Activated naive CD4-positive, alpha-beta T cell treated with anti-CD3 and anti-CD28 coated beads, Interleukin-2, amount 50 U/mL, for 24 hours (primary cell): ENCODE data around the gene GSTT2B.
"Not testable (repeated sequence)": the region's sequence is repeated elsewhere in the genome, so short reads cannot be mapped to it uniquely, and the experiment has no call there.

Source experiments
- H3K27ac Mint-ChIP-seq: one replicate; pipeline ENCODE4 v1.8.0; 2021; ENCODE audit warnings: mild to moderate bottlenecking, mixed read lengths
- H3K27me3 Mint-ChIP-seq: one replicate; pipeline ENCODE4 v1.8.0; 2021; ENCODE audit warnings: mixed read lengths
- H3K36me3 Mint-ChIP-seq: one replicate; pipeline ENCODE4 v1.8.0; 2021; ENCODE audit warnings: mixed read lengths
- H3K4me1 Mint-ChIP-seq: one replicate; pipeline ENCODE4 v1.8.0; 2021; ENCODE audit warnings: mixed read lengths
- H3K4me3 Mint-ChIP-seq: one replicate; pipeline ENCODE4 v1.8.0; 2021; ENCODE audit warnings: mild to moderate bottlenecking, mixed read lengths
- H3K9me3 Mint-ChIP-seq: one replicate; pipeline ENCODE4 v1.8.0; 2021; ENCODE audit warnings: mixed read lengths

GSTT2B gene

GRCh38 chr22:23922921-23923320 is 38.1 kb downstream of the GSTT2B start:
- no peak overlapping the region for H3K4me3 Mint-ChIP-seq
- H3K27ac Mint-ChIP-seq: no peak overlapping the region
- H3K9me3 Mint-ChIP-seq: no peaks in the 10 kb centered on the region
- H3K4me1 Mint-ChIP-seq: no peaks in the 10 kb centered on the region
- H3K27me3 Mint-ChIP-seq: no peaks in the 10 kb centered on the region
- H3K36me3 Mint-ChIP-seq: no peaks in the 10 kb centered on the region

GRCh38 chr22:23921586-23922201 is 39.3 kb downstream of the GSTT2B start:
- H3K9me3 Mint-ChIP-seq, H3K36me3 Mint-ChIP-seq, H3K27ac Mint-ChIP-seq, H3K27me3 Mint-ChIP-seq, H3K4me1 Mint-ChIP-seq, H3K4me3 Mint-ChIP-seq: not testable (repeated sequence)

GRCh38 chr22:23920267-23920611 is 40.8 kb downstream of the GSTT2B start:
- not testable (repeated sequence) for H3K27me3 Mint-ChIP-seq

GRCh38 chr22:23915290-23915689 is 45.7 kb downstream of the GSTT2B start:
- Mint-ChIP-seq H3K27ac (no peak overlapping the region), H3K4me1 (peaks cover 18% of the 10 kb centered on the region), H3K4me3 (no peak overlapping the region), H3K36me3 (no peaks in the 10 kb centered on the region), H3K9me3 (no peaks in the 10 kb centered on the region), H3K27me3 (no peaks in the 10 kb centered on the region)

More at GRCh38 chr22:23920267-23920611, 40.8 kb downstream of the GSTT2B start:
- H3K4me1 Mint-ChIP-seq, H3K27ac Mint-ChIP-seq, H3K36me3 Mint-ChIP-seq, H3K4me3 Mint-ChIP-seq, H3K9me3 Mint-ChIP-seq: not testable (repeated sequence)

GRCh38 chr22:23913661-23914353 is 47.2 kb downstream of the GSTT2B start:
- peak overlapping the region; percentile 100 for H3K27ac Mint-ChIP-seq
- H3K36me3 Mint-ChIP-seq: no peaks in the 10 kb centered on the region
- no peaks in the 10 kb centered on the region for H3K27me3 Mint-ChIP-seq
- peak overlapping the region; percentile 98 for H3K4me3 Mint-ChIP-seq
- H3K4me1 Mint-ChIP-seq: peaks cover 18% of the 10 kb centered on the region
- H3K9me3 Mint-ChIP-seq: no peaks in the 10 kb centered on the region

GRCh38 chr22:23913306-23913660 is 47.7 kb downstream of the GSTT2B start:
- Mint-ChIP-seq H3K27me3 (no peaks in the 10 kb centered on the region), H3K4me1 (peaks cover 18% of the 10 kb centered on the region), H3K36me3 (no peaks in the 10 kb centered on the region), H3K27ac (peak overlapping the region; percentile 100), H3K4me3 (peak overlapping the region; percentile 98), H3K9me3 (no peaks in the 10 kb centered on the region)

GRCh38 chr22:23912293-23912903 is 48.6 kb downstream of the GSTT2B start:
- H3K4me3 Mint-ChIP-seq: no peak overlapping the region
- H3K4me1 Mint-ChIP-seq: peaks cover 18% of the 10 kb centered on the region
- no peaks in the 10 kb centered on the region for H3K9me3 Mint-ChIP-seq
- H3K36me3 Mint-ChIP-seq: no peaks in the 10 kb centered on the region
- no peaks in the 10 kb centered on the region for H3K27me3 Mint-ChIP-seq
- no peak overlapping the region for H3K27ac Mint-ChIP-seq

- peaks cover 18% of the 10 kb centered on the region for H3K4me1 Mint-ChIP-seq
- H3K4me3 Mint-ChIP-seq: no peak overlapping the region
- no peaks in the 10 kb centered on the region for H3K36me3 Mint-ChIP-seq
- H3K27ac Mint-ChIP-seq: no peak overlapping the region
- no peaks in the 10 kb centered on the region for H3K27me3 Mint-ChIP-seq
- no peaks in the 10 kb centered on the region for H3K9me3 Mint-ChIP-seq
These were observed 49.5 kb downstream of the GSTT2B start for GRCh38 chr22:23911318-23911980.

GRCh38 chr22:23910496-23911190 is 50.4 kb downstream of the GSTT2B start:
- H3K36me3 Mint-ChIP-seq: no peaks in the 10 kb centered on the region
- H3K9me3 Mint-ChIP-seq: no peaks in the 10 kb centered on the region
- no peaks in the 10 kb centered on the region for H3K27me3 Mint-ChIP-seq
- no peak overlapping the region for H3K4me3 Mint-ChIP-seq
- H3K27ac Mint-ChIP-seq: no peak overlapping the region
- H3K4me1 Mint-ChIP-seq: peaks cover 18% of the 10 kb centered on the region

- no peaks in the 10 kb centered on the region for H3K27me3 Mint-ChIP-seq
- H3K9me3 Mint-ChIP-seq: no peaks in the 10 kb centered on the region
- H3K36me3 Mint-ChIP-seq: no peaks in the 10 kb centered on the region
- H3K27ac Mint-ChIP-seq: no peak overlapping the region
- H3K4me3 Mint-ChIP-seq: no peak overlapping the region
- peaks cover 13% of the 10 kb centered on the region for H3K4me1 Mint-ChIP-seq
These were observed 51.6 kb downstream of the GSTT2B start for GRCh38 chr22:23909296-23909898.

- no peaks in the 10 kb centered on the region for H3K27me3 Mint-ChIP-seq
- H3K27ac Mint-ChIP-seq: no peak overlapping the region
- no peak overlapping the region for H3K4me3 Mint-ChIP-seq
- H3K36me3 Mint-ChIP-seq: no peaks in the 10 kb centered on the region
- H3K4me1 Mint-ChIP-seq: peaks cover 8% of the 10 kb centered on the region
- no peaks in the 10 kb centered on the region for H3K9me3 Mint-ChIP-seq
These were observed 52.3 kb downstream of the GSTT2B start for GRCh38 chr22:23908587-23909205.

GRCh38 chr22:23907423-23907822 is 53.6 kb downstream of the GSTT2B start:
- H3K27me3 Mint-ChIP-seq, H3K4me1 Mint-ChIP-seq, H3K4me3 Mint-ChIP-seq, H3K9me3 Mint-ChIP-seq, H3K36me3 Mint-ChIP-seq, H3K27ac Mint-ChIP-seq: not testable (repeated sequence)
